GM12874 (cell line): ENCODE measurements around the gene GPR26.

Experiments
- CTCF ChIP-seq: IDR thresholded peaks from 2 replicates; pipeline ENCODE4 v1.5.1; 2011; ENCODE audit warnings: low read depth, mild to moderate bottlenecking, control low read depth, low read length, moderate library complexity; ENCODE audit not compliant: insufficient read depth

Gene GPR26

GRCh38 chr10:123722351-123722750 is 56.2 kb downstream of the GPR26 start:
- no peak for TF ChIP-seq CTCF

- no peak for TF ChIP-seq CTCF
Measured at GRCh38 chr10:123724747-123725146, 58.6 kb downstream of the GPR26 start.

GRCh38 chr10:123726381-123726780 is 60.2 kb downstream of the GPR26 start:
- no peak for TF ChIP-seq CTCF

- no peak for TF ChIP-seq CTCF
Measured at GRCh38 chr10:123726836-123727235, 60.7 kb downstream of the GPR26 start.

- TF ChIP-seq CTCF = no peak
Measured at GRCh38 chr10:123729523-123729922, 63.4 kb downstream of the GPR26 start.

- no peak for TF ChIP-seq CTCF
Measured at GRCh38 chr10:123741146-123741545, 75.0 kb downstream of the GPR26 start.

GRCh38 chr10:123741711-123742110 is 75.6 kb downstream of the GPR26 start:
- TF ChIP-seq CTCF = no peak
